H1 (cell line): ENCODE data around the gene MACC1. TPM values are rescaled to one million over a fixed set of nuclear protein-coding genes. Genes with fewer than 3 reads are reported as not detected.

ENCODE experiments used
- CTCF ChIA-PET: fragments of 300-600 bp; sonication (Branson Sonifier 250); formaldehyde crosslinking; loops from one replicate; lab custom pipeline; 2021; ENCODE audit not compliant: partially characterized antibody; lab: Charles Lee
- POLR2A ChIA-PET: fragments of 300-600 bp; sonication (Branson Sonifier 250); formaldehyde crosslinking; loops from one replicate; lab custom pipeline; 2021; ENCODE audit warnings: inconsistent platforms; ENCODE audit not compliant: partially characterized antibody; lab: Charles Lee
- DNase-seq, 2 experiments: peaks; one replicate each; pipeline versions ENCODE4 v3.0.0 to v3.0.0-alpha.2; 2010 to 2022; ENCODE audit warnings: low spot score in 2 of 2, low read depth in 1 of 2, mixed read lengths in 1 of 2
- FAIRE-seq: peaks from 2 replicates; lab custom pipeline; 2011; peaks lifted over from hg19 to GRCh38; lab: Jason Lieb, UNC
- H2AFZ ChIP-seq: 2 replicates; pipeline ENCODE4 v1.8.1; 2012; ENCODE audit warnings: low read length, inconsistent platforms
- H2AK5ac ChIP-seq: 2 replicates; pipeline ENCODE4 v1.6.1; 2013; ENCODE audit warnings: low read depth, low read length
- H2BK120ac ChIP-seq: replicated peaks from 2 replicates; pipeline ENCODE3; 2013; ENCODE audit warnings: low read depth, low read length, inconsistent platforms
- H2BK12ac ChIP-seq: 2 replicates; pipeline ENCODE4 v1.6.1; 2013; ENCODE audit warnings: low read depth, low read length
- H2BK15ac ChIP-seq: 2 replicates; pipeline ENCODE4 v1.6.1; 2013; ENCODE audit warnings: low read length
- H2BK20ac ChIP-seq: 2 replicates; pipeline ENCODE4 v1.6.1; 2013; ENCODE audit warnings: low read length
- H2BK5ac ChIP-seq: 2 replicates; pipeline ENCODE4 v1.6.1; 2013; ENCODE audit warnings: low read depth, low read length
- H3K14ac ChIP-seq: 2 replicates; pipeline ENCODE4 v1.6.1; 2013; ENCODE audit warnings: inconsistent platforms; ENCODE audit not compliant: insufficient read length
- H3K18ac ChIP-seq: 2 replicates; pipeline ENCODE4 v1.6.1; 2013; ENCODE audit warnings: low read length; ENCODE audit errors: extremely low read depth
- H3K23ac ChIP-seq: 2 replicates; pipeline ENCODE4 v1.6.1; 2013; ENCODE audit warnings: inconsistent platforms; ENCODE audit not compliant: insufficient read length
- H3K23me2 ChIP-seq: 2 replicates; pipeline ENCODE4 v1.6.1; 2013; ENCODE audit warnings: low read depth, low read length
- H3K27ac ChIP-seq: 2 replicates; pipeline ENCODE4 v1.6.1; 2011; ENCODE audit warnings: low read depth, low read length, inconsistent platforms
- H3K27me3 ChIP-seq, 4 experiments: replicated peaks in 1 of 4; 1 replicate in 1 of 4; 2 replicates in 3 of 4; pipeline versions ENCODE4 v1.6.1 to v1.8.1; 2011 to 2013; ENCODE audit warnings: low read length in 3 of 4, mild to moderate bottlenecking in 3 of 4, inconsistent platforms in 2 of 4, mixed read lengths in 2 of 4, moderate library complexity in 1 of 4; ENCODE audit not compliant: control insufficient read depth in 3 of 4, insufficient read depth in 3 of 4; ENCODE audit errors: extremely low read depth in 1 of 4
- H3K36me3 ChIP-seq, 4 experiments: 2 replicates each; pipeline versions ENCODE4 v1.6.1 to v1.8.1; 2011 to 2013; ENCODE audit warnings: mild to moderate bottlenecking in 4 of 4, low read length in 3 of 4, moderate library complexity in 2 of 4, control low read depth in 1 of 4, inconsistent platforms in 1 of 4; ENCODE audit not compliant: insufficient read depth in 4 of 4, control insufficient read depth in 2 of 4
- H3K4ac ChIP-seq: replicated peaks from 2 replicates; pipeline ENCODE3; 2013; ENCODE audit warnings: low read length, low read depth, mixed read lengths, inconsistent platforms; ENCODE audit not compliant: insufficient read length
- H3K4me1 ChIP-seq, 4 experiments: replicated peaks in 1 of 4; 1 replicate in 1 of 4; 2 replicates in 3 of 4; pipeline versions ENCODE4 v1.6.1 to v1.8.1; 2011 to 2013; ENCODE audit warnings: low read length in 3 of 4, inconsistent platforms in 2 of 4, mixed read lengths in 1 of 4; ENCODE audit not compliant: insufficient read depth in 4 of 4, control insufficient read depth in 3 of 4
- H3K4me2 ChIP-seq, 2 experiments: 2 replicates each; pipeline versions ENCODE4 v1.6.1 to v1.8.1; 2011 to 2013; ENCODE audit warnings: low read depth in 2 of 2, low read length in 2 of 2, control low read depth in 1 of 2, inconsistent platforms in 1 of 2, mild to moderate bottlenecking in 1 of 2; ENCODE audit not compliant: insufficient read depth in 1 of 2
- H3K4me3 ChIP-seq, 4 experiments: fragments of 200-600, 300-600 bp in 1 of 4; sonication (generic), shearing (Covaris generic), sonication (Bioruptor Twin) in 1 of 4; 2 replicates each; pipeline versions ENCODE4 v1.5.1 to v1.8.1; 2011 to 2016; ENCODE audit warnings: low read length in 4 of 4, low read depth in 3 of 4, control low read depth in 2 of 4, inconsistent platforms in 2 of 4, mild to moderate bottlenecking in 2 of 4, mixed read lengths in 1 of 4, moderate library complexity in 1 of 4; ENCODE audit not compliant: insufficient read depth in 2 of 4; ENCODE audit errors: extremely low read depth in 1 of 4
- H3K56ac ChIP-seq: replicated peaks from 2 replicates; pipeline ENCODE3; 2013; ENCODE audit warnings: low read depth, mild to moderate bottlenecking, mixed read lengths, low read length, inconsistent platforms; ENCODE audit not compliant: insufficient read length
- H3K79me1 ChIP-seq: 2 replicates; pipeline ENCODE4 v1.6.1; 2013; ENCODE audit warnings: low read depth, low read length, control low read depth
- H3K79me2 ChIP-seq, 2 experiments: 2 replicates each; pipeline versions ENCODE4 v1.6.1 to v1.8.1; 2012 to 2013; ENCODE audit warnings: low read length in 2 of 2, mild to moderate bottlenecking in 2 of 2, inconsistent platforms in 1 of 2; ENCODE audit not compliant: insufficient read depth in 2 of 2, control insufficient read depth in 1 of 2
- H3K9ac ChIP-seq, 4 experiments: replicated peaks in 1 of 4; 1 replicate in 1 of 4; 2 replicates in 3 of 4; pipeline versions ENCODE4 v1.6.1 to v1.8.1; 2011 to 2013; ENCODE audit warnings: low read depth in 3 of 4, low read length in 3 of 4, control low read depth in 2 of 4, mild to moderate bottlenecking in 2 of 4, moderate library complexity in 2 of 4, inconsistent platforms in 1 of 4; ENCODE audit errors: extremely low read depth in 1 of 4
- H3K9me3 ChIP-seq, 2 experiments: 2 replicates each; pipeline versions ENCODE4 v1.6.1 to v1.8.1; 2012 to 2013; ENCODE audit warnings: mild to moderate bottlenecking in 2 of 2, moderate library complexity in 2 of 2, control low read depth in 1 of 2, inconsistent platforms in 1 of 2, low read depth in 1 of 2, low read length in 1 of 2, mixed read lengths in 1 of 2; ENCODE audit not compliant: insufficient read depth in 2 of 2
- H4K20me1 ChIP-seq, 2 experiments: replicated peaks in 1 of 2; 2 replicates each; pipeline versions ENCODE3 to v1.8.1; 2011 to 2013; ENCODE audit warnings: inconsistent platforms in 2 of 2, low read length in 2 of 2, mild to moderate bottlenecking in 1 of 2; ENCODE audit not compliant: insufficient read depth in 2 of 2, control insufficient read depth in 1 of 2
- H4K5ac ChIP-seq: 2 replicates; pipeline ENCODE4 v1.6.1; 2013; ENCODE audit warnings: low read length, low read depth, mixed read lengths, inconsistent platforms; ENCODE audit not compliant: insufficient read length
- H4K8ac ChIP-seq: 2 replicates; pipeline ENCODE4 v1.8.0; 2013; ENCODE audit warnings: mild to moderate bottlenecking, moderate library complexity, low read length, inconsistent platforms; ENCODE audit not compliant: insufficient read depth; ENCODE audit errors: extremely low read depth
- H4K91ac ChIP-seq: replicated peaks from 2 replicates; pipeline ENCODE3; 2013; ENCODE audit warnings: low read length, mixed read lengths, inconsistent platforms; ENCODE audit not compliant: insufficient read length
- ASH2L ChIP-seq: fragments of 200-600, 300-600 bp; sonication (generic); IDR thresholded peaks from one replicate; pipeline ENCODE4 v1.7.1; 2017; ENCODE audit warnings: low read length
- ATF2 ChIP-seq: IDR thresholded peaks from 2 replicates; pipeline ENCODE4 v1.6.1; 2012; ENCODE audit warnings: low read length, inconsistent platforms
- CBX8 ChIP-seq: fragments of 300-800, 300-1000 bp; sonication (generic); IDR thresholded peaks from 2 replicates; pipeline ENCODE4 v1.7.1; 2016; ENCODE audit warnings: low read depth, low read length, borderline replicate concordance
- CHD2 ChIP-seq: IDR thresholded peaks from 2 replicates; pipeline ENCODE4 v1.6.1; 2012; ENCODE audit warnings: low read length, improper control_type of control experiment
- EGR1 ChIP-seq: IDR thresholded peaks from 2 replicates; pipeline ENCODE4 v1.6.1; 2011; ENCODE audit warnings: low read depth, low read length, borderline replicate concordance
- NANOG ChIP-seq: IDR thresholded peaks from 2 replicates; pipeline ENCODE4 v1.6.1; 2011; ENCODE audit warnings: low read length, low read depth, mild to moderate bottlenecking, inconsistent platforms; ENCODE audit not compliant: insufficient read depth, poor library complexity, severe bottlenecking
- RXRA ChIP-seq: IDR thresholded peaks from 2 replicates; pipeline ENCODE4 v1.6.1; 2011; ENCODE audit warnings: low read depth, mild to moderate bottlenecking, low read length, moderate library complexity; ENCODE audit not compliant: insufficient read depth
- SP1 ChIP-seq: IDR thresholded peaks from 2 replicates; pipeline ENCODE4 v1.6.1; 2011; ENCODE audit warnings: low read depth, low read length
- SP2 ChIP-seq: IDR thresholded peaks from 2 replicates; pipeline ENCODE4 v1.6.1; 2012; ENCODE audit warnings: mild to moderate bottlenecking, low read length, inconsistent platforms
- SP4 ChIP-seq: IDR thresholded peaks from 2 replicates; pipeline ENCODE4 v1.6.1; 2012; ENCODE audit warnings: low read length, inconsistent platforms
- TAF7 ChIP-seq: optimal IDR thresholded peaks from 2 replicates; pipeline ENCODE3; 2011; ENCODE audit warnings: low read depth, mild to moderate bottlenecking, inconsistent platforms, low read length, moderate library complexity, borderline replicate concordance
- TEAD4 ChIP-seq: IDR thresholded peaks from 2 replicates; pipeline ENCODE4 v1.6.1; 2012; ENCODE audit warnings: low read depth, low read length, inconsistent platforms, mixed read lengths
- ZNF274 ChIP-seq: IDR thresholded peaks from 2 replicates; pipeline ENCODE4 v1.7.0; 2012; ENCODE audit warnings: low read length, borderline replicate concordance; ENCODE audit errors: extremely low read depth
- WGBS, 2 experiments: shearing (Covaris generic) in 1 of 2; methylation state at CpG; one replicate each; pipeline versions ENCODE4 v1.1.6 to v1.1.7; 2013 to 2015; ENCODE audit warnings: low lambda C conversion rate in 2 of 2, mixed read lengths in 2 of 2, inconsistent platforms in 1 of 2, low coverage in 1 of 2, missing lambda C conversion rate in 1 of 2; ENCODE audit not compliant: insufficient replicate concordance in 2 of 2, insufficient coverage in 1 of 2, insufficient read length in 1 of 2; ENCODE audit errors: extremely low coverage in 1 of 2, missing lambda C conversion rate in 1 of 2; 5-methylcytosine and 5-hydroxymethylcytosine counted together
- polyA plus RNA-seq, 7 experiments: library from polyadenylated mRNA; depleted of rRNA in 3 of 7; stranded (reverse) in 5 of 7; unstranded in 2 of 7; fragments of >200 nt in 5 of 7; fragments of 200-250 nt in 2 of 7; gene quantifications; 1 replicate in 5 of 7; 2 replicates in 1 of 7; 4 replicates in 1 of 7; pipeline versions ENCODE4 v1.2.1 to v1.2.3, GENCODE V29; 2011 to 2013; ENCODE audit warnings: missing spikeins in 2 of 7, mixed read lengths in 2 of 7
- total RNA-seq: library from RNA; stranded (reverse); fragmentation: NEBNext Ultra II Directional; extraction: Animal tissue kit (Norgen Biotek cat#: 25700); gene quantifications from 2 replicates; pipeline ENCODE4 v1.2.1, GENCODE V29; 2021

The MACC1 gene
- total and polyA plus RNA-seq, 2 of the 8 experiments (the other 6 are each of a cell fraction or from before 2014, with no cell fraction given) = 2.0 to 17.2 TPM

GRCh38 chr7:20200361-20200760 lies 16.8 kb downstream of the MACC1 start:
- Histone ChIP-seq H3K79me2 (no peaks in the 10 kb centered on the region), H3K27ac (no peak overlapping the region), H3K23me2 (no peaks in the 10 kb centered on the region), H3K9ac (no peak overlapping the region), H3K4me1 (peaks cover 0 to 6% (median 6%) of the 10 kb centered on the region in 4 experiments; a peak in 4 of 7 replicates), H2AK5ac (no peak overlapping the region), H3K4me2 (no peak overlapping the region), H3K79me1 (no peaks in the 10 kb centered on the region), H4K20me1 (no peaks in the 10 kb centered on the region), H3K27me3 (no peaks in the 10 kb centered on the region), H3K9me3 (no peaks in the 10 kb centered on the region), H2BK20ac (no peak overlapping the region), H2BK120ac (no peak overlapping the region), H3K18ac (no peak overlapping the region), H2BK12ac (no peak overlapping the region), H2BK15ac (no peak overlapping the region), H3K56ac (no peak overlapping the region), H4K91ac (no peak overlapping the region), H2AFZ (no peak overlapping the region), H3K23ac (no peak overlapping the region), H4K5ac (no peak overlapping the region), H3K4ac (no peak overlapping the region), H3K36me3 (no peaks in the 10 kb centered on the region), H3K4me3 (no peak overlapping the region), H2BK5ac (no peak overlapping the region), H4K8ac (no peak overlapping the region), H3K14ac (no peak overlapping the region)
- FAIRE-seq (no peak), DNase-seq (no peak)
- CTCF ChIA-PET = no interaction called here
- POLR2A ChIA-PET = no interaction called here
- TF ChIP-seq EGR1 (no peak), TAF7 (no peak), ATF2 (no peak), CHD2 (no peak), SP4 (no peak), TEAD4 (no peak), SP2 (no peak), SP1 (no peak), ASH2L (no peak), CBX8 (no peak), RXRA (no peak), ZNF274 (no peak), NANOG (no peak)
- 84% methylated on average over 3 of the region's 3 CpGs; no CpG with 5 or more reads in 1 of the 2 experiments for WGBS, 2 experiments
